ENCODE measurements around the gene OLFM1. TPM values are rescaled to one million over a fixed set of nuclear protein-coding genes. Genes with fewer than 3 reads are reported as not detected.

OLFM1 gene
- polyA plus RNA-seq, 1 donor (not counting 4 experiments of a cell fraction or from before 2014, with no cell fraction given): 0.25 TPM

- H3K4me3 ChIP-seq (ENCODE audit: control insufficient read depth in 2 of 3, extremely low read depth in 1 of 3, insufficient read depth in 2 of 3, low read depth in 1 of 3, low read length in 3 of 3): no peak overlapping the region
- peaks cover 4% of the 10 kb centered on the region for H3K9me3 ChIP-seq (ENCODE audit: control insufficient read depth, low read depth, low read length)
- no peaks in the 10 kb centered on the region for H3K9me1 ChIP-seq (ENCODE audit: control insufficient read depth, extremely low read depth, insufficient read depth, low read length)
- no peak overlapping the region for H3K9ac ChIP-seq (ENCODE audit: control insufficient read depth, extremely low read depth, insufficient read depth, low read length)
- dilution Hi-C loops (cut with MboI; ENCODE audit: extremely low pct_ligation_motif_present, low sequenced_read_pairs): no loop called here
- H2AFZ ChIP-seq (ENCODE audit: control insufficient read depth, low read length): no peak overlapping the region
- TF ChIP-seq CTCF (optimal IDR thresholded peaks at IDR 0.05 in 1 of 3, IDR thresholded peaks at IDR 0.05 in 1 of 3, conservative IDR thresholded peaks at IDR 0.05 in 1 of 3; ENCODE audit: extremely low read depth in 1 of 3, insufficient read depth in 2 of 3, low read length in 3 of 3): peak in 2 of 3 experiments; percentile 7 to 37
- TF ChIP-seq EZH2 (IDR thresholded peaks at IDR 0.05; ENCODE audit: low read length): no peak
- peak overlapping the region; percentile 5 for H3K27ac ChIP-seq (ENCODE audit: control insufficient read depth, insufficient read depth, low read length)
- H3K4me2 ChIP-seq (ENCODE audit: control insufficient read depth, extremely low read depth, insufficient read depth, low read depth, low read length): no peak overlapping the region
- peaks cover 7% of the 10 kb centered on the region for H3K4me1 ChIP-seq (ENCODE audit: control insufficient read depth, extremely low read depth, insufficient read depth, low read length)
- no peaks in the 10 kb centered on the region for H3K27me3 ChIP-seq (ENCODE audit: control insufficient read depth, extremely low read depth, insufficient read depth, low read length)
- H3K79me2 ChIP-seq (ENCODE audit: control insufficient read depth, insufficient read depth, low read length): no peaks in the 10 kb centered on the region
- FAIRE-seq: peak; percentile 63
- peak; percentile 28 for DNase-seq (ENCODE audit: low read depth, low spot score)
- H4K20me1 ChIP-seq (ENCODE audit: control insufficient read depth, extremely low read depth, insufficient read depth, low read length): no peaks in the 10 kb centered on the region
- H3K36me3 ChIP-seq (ENCODE audit: control insufficient read depth in 2 of 2, extremely low read depth in 1 of 2, insufficient read depth in 2 of 2, low read length in 2 of 2): no peaks in the 10 kb centered on the region
Measured at GRCh38 chr9:135126451-135127187, 39.2 kb downstream of the OLFM1 start.

- dilution Hi-C loops (cut with MboI; ENCODE audit: extremely low pct_ligation_motif_present, low sequenced_read_pairs): no loop called here
- no peak overlapping the region for H2AFZ ChIP-seq (ENCODE audit: control insufficient read depth, low read length)
- no peaks in the 10 kb centered on the region for H3K36me3 ChIP-seq (ENCODE audit: control insufficient read depth in 2 of 2, extremely low read depth in 1 of 2, insufficient read depth in 2 of 2, low read length in 2 of 2)
- DNase-seq (ENCODE audit: low read depth, low spot score) (no peak), FAIRE-seq (no peak)
- no peaks in the 10 kb centered on the region for H3K79me2 ChIP-seq (ENCODE audit: control insufficient read depth, insufficient read depth, low read length)
- H3K9me1 ChIP-seq (ENCODE audit: control insufficient read depth, extremely low read depth, insufficient read depth, low read length): no peaks in the 10 kb centered on the region
- no peak overlapping the region for H3K27ac ChIP-seq (ENCODE audit: control insufficient read depth, insufficient read depth, low read length)
- H3K9ac ChIP-seq (ENCODE audit: control insufficient read depth, extremely low read depth, insufficient read depth, low read length): no peak overlapping the region
- no peak overlapping the region for H3K4me2 ChIP-seq (ENCODE audit: control insufficient read depth, extremely low read depth, insufficient read depth, low read depth, low read length)
- no peak overlapping the region for H3K4me3 ChIP-seq (ENCODE audit: control insufficient read depth in 2 of 3, extremely low read depth in 1 of 3, insufficient read depth in 2 of 3, low read depth in 1 of 3, low read length in 3 of 3)
- H3K9me3 ChIP-seq (ENCODE audit: control insufficient read depth, low read depth, low read length): peaks cover 2% of the 10 kb centered on the region
- no peak for TF ChIP-seq CTCF (optimal IDR thresholded peaks at IDR 0.05 in 1 of 3, IDR thresholded peaks at IDR 0.05 in 1 of 3, conservative IDR thresholded peaks at IDR 0.05 in 1 of 3; ENCODE audit: extremely low read depth in 1 of 3, insufficient read depth in 2 of 3, low read length in 3 of 3)
- TF ChIP-seq EZH2 (IDR thresholded peaks at IDR 0.05; ENCODE audit: low read length): no peak
- peaks cover 7% of the 10 kb centered on the region for H3K4me1 ChIP-seq (ENCODE audit: control insufficient read depth, extremely low read depth, insufficient read depth, low read length)
- H3K27me3 ChIP-seq (ENCODE audit: control insufficient read depth, extremely low read depth, insufficient read depth, low read length): no peaks in the 10 kb centered on the region
- no peaks in the 10 kb centered on the region for H4K20me1 ChIP-seq (ENCODE audit: control insufficient read depth, extremely low read depth, insufficient read depth, low read length)
Measured at GRCh38 chr9:135127718-135128670, 40.5 kb downstream of the OLFM1 start.

All from keratinocyte (primary cell).